HG02938 (cell line): Measurements from ENCODE around the gene ATP10D.

Source experiments
- ATAC-seq: cut with Tn5 transposase; IDR thresholded peaks from one replicate; pipeline ENCODE4 v1.9.1; 2021; ENCODE audit warnings: mild to moderate bottlenecking, moderate library complexity; ENCODE audit not compliant: unreplicated experiment

The ATP10D gene

GRCh38 chr4:47485047-47485692 lies at the start of gene ATP10D:
TSS of gene ATP10D (plus strand) at chr4:47485275. CDS start at chr4:47512541, 27,266 bp downstream.
- peak; percentile 92 for ATAC-seq

- peak; percentile 65 for ATAC-seq
Observed at GRCh38 chr4:47442980-47443379, 42.1 kb upstream of the ATP10D start.

- ATAC-seq = no peak
Observed at GRCh38 chr4:47444031-47444430, 41.0 kb upstream of the ATP10D start.

GRCh38 chr4:47451657-47452056 lies 33.4 kb upstream of the ATP10D start:
- no peak for ATAC-seq

GRCh38 chr4:47462799-47463234 lies 22.3 kb upstream of the ATP10D start:
- ATAC-seq = peak; percentile 14

GRCh38 chr4:47463235-47463956 lies 21.7 kb upstream of the ATP10D start, which contains the start of gene COMMD8:
TSS of gene COMMD8 (minus strand) at chr4:47463702. CDS start at chr4:47463651, 51 bp downstream.
- ATAC-seq = peak; percentile 85

- peak; percentile 44 for ATAC-seq
Observed at GRCh38 chr4:47465004-47465403, 20.1 kb upstream of the ATP10D start.

- no peak for ATAC-seq
Observed at GRCh38 chr4:47466056-47466785, 18.9 kb upstream of the ATP10D start.

- ATAC-seq = no peak
Observed at GRCh38 chr4:47468706-47469365, 16.2 kb upstream of the ATP10D start.

GRCh38 chr4:47469951-47470350 lies 15.1 kb upstream of the ATP10D start:
- ATAC-seq = no peak

GRCh38 chr4:47471064-47471463 lies 14.0 kb upstream of the ATP10D start:
- ATAC-seq = no peak

- ATAC-seq = no peak
Observed at GRCh38 chr4:47471591-47471990, 13.5 kb upstream of the ATP10D start.

- no peak for ATAC-seq
Observed at GRCh38 chr4:47473141-47473750, 11.8 kb upstream of the ATP10D start.

- ATAC-seq = no peak
Observed at GRCh38 chr4:47474799-47475198, 10.3 kb upstream of the ATP10D start.

- ATAC-seq = no peak
Observed at GRCh38 chr4:47475411-47475810, 9.7 kb upstream of the ATP10D start.

- no peak for ATAC-seq
Observed at GRCh38 chr4:47478804-47479203, 6.3 kb upstream of the ATP10D start.

- ATAC-seq = no peak
Observed at GRCh38 chr4:47482326-47482725, 2.7 kb upstream of the ATP10D start.

- no peak for ATAC-seq
Observed at GRCh38 chr4:47483745-47484144, 1.3 kb upstream of the ATP10D start.

GRCh38 chr4:47484168-47484567 lies 907 bp upstream of the ATP10D start:
- ATAC-seq = no peak

- ATAC-seq = no peak
Observed at GRCh38 chr4:47485768-47486167, 693 bp downstream of the ATP10D start.

GRCh38 chr4:47486231-47486673 lies 1.2 kb downstream of the ATP10D start:
- no peak for ATAC-seq
